ENCODE measurements around the gene PLA2R1.
"Not testable (repeated sequence)": the region's sequence is repeated elsewhere in the genome, so short reads cannot be mapped to it uniquely, and the experiment has no call there.

The PLA2R1 gene

DNA sequence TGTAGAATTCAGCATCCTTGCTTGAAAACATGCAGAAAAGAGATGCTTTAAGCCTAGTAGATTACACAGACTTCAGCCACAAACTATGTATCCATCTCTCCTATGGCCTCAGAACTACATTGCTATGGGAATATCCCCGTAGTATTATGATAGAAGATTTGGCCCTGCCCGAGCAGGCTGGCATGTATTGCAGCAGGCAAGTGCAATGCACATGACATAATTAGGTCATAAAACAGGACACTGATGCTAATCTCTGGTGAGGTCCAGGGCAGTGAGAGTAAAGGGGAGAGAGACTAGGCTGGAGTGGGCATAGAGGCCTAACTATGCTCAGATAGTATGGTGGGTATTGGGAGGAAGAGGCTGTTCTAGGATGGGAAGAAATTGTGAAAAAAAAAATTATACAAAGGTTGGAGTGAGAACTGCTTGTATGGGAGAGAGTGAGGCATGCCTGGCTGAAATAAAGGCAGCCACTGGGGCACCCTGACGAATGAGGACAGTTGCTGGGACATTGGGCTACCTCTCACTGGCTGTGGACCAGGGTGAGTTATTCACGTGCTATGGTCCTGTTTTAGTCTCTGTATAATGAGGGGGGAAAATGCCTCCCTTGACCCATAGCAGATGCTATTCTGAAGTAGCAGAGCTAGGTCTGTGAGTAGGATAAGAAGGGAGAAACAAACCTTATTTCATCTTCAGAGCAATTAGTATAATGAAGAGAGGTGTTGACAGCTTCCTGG lies 1.6 kb upstream of the PLA2R1 start:
- peak in 1 of 14 donors; percentile 89 for DNase-seq

DNA sequence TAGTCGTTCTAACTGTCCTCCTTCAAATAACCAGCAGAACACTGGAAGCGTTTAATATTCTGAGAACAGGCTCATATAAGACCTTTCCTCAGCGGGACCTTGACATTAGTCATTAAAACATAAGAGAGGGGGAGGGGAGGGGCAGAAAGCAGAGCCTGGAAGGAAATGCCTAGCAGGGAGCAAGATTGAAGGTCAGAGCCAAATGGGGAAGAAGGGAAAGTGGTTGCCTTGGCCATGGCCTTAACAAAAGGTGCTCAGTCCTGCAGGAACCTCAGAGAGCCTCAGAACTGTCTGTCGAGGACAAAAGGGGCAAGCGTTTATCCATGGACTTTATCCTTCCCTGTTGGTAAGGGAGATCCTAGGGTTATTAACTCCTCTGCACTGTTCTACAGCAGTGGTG lies 856 bp upstream of the PLA2R1 start:
- DNase-seq, result peak in 2 of 14 donors; percentile 13 to 52

DNA sequence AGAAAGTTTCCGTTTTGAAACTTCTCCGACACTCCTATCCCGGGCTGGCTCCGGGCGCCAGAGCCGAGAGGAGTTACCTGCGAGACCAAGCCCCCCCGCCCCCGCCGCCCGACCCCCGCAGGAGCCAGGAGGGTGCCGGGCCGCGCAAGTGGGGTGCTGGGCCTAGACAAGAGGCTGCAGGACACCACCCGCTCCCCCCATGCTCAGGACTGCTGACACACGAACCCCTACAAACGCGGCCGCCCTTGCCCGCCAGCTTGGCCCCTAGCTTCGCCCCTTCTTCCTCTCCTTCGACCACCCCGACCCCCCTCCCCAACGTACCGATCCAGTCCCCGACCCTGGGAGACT lies 497 bp downstream of the PLA2R1 start:
- peak in 2 of 14 donors; percentile 22 to 35 for DNase-seq

DNA sequence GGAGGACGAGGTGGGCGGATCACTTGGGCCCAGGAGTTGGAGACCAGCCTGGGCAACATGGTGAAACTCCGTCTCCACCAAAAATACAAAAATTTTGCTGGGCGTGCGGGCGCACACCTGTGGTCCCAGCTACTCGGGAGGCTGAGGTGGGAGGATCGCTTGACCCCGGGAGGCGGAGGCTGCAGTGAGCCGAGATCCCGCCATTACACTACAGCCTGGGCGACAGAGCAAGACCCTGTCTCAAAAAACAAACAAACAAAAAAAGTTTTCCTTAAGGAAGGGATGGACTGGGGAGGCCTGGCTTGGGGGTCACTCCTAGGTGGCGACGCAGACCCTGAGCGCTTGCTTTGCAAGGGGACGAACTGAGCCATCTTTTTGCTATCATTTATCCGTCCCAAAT lies 882 bp downstream of the PLA2R1 start:
- no peak for DNase-seq

DNA sequence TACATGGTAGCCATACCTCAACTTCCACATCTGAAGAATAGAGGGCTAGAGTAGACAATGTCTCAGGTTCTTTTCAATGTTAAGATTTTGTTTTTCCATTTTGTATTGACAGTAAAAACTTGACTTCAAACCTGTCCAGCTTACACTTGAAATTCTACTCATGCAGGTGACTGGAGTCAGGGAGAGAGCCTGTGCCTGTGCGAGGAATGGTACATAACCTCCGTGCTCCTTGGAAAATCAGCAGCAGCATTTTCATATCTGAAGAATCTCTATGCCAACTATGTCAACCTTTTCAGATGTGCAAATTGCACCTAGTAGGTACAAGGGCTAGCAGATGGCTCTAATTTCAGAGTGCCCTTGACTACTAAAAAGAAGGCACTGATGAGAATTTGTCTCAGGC lies 2.1 kb downstream of the PLA2R1 start:
- no peak for DNase-seq

DNA sequence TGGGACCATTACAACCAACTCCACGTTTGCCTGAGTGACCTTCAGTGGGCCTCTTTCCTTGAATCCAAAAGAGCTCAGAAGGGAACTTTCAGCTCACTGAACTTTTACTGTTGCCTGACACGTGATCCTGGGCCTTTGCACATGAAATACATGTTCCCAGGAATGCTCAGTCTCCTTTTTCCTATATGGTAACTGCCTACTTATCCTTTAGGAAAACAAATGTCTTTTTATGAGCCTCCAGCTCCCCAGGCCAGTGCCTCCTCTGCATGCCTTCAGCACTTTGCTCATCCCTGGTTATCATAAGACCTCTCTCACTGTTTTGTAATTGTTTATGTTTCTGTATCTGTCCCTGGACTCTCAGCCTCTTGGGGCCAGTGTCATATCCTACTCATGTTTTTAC lies 5.1 kb downstream of the PLA2R1 start:
- DNase-seq, result no peak

DNA sequence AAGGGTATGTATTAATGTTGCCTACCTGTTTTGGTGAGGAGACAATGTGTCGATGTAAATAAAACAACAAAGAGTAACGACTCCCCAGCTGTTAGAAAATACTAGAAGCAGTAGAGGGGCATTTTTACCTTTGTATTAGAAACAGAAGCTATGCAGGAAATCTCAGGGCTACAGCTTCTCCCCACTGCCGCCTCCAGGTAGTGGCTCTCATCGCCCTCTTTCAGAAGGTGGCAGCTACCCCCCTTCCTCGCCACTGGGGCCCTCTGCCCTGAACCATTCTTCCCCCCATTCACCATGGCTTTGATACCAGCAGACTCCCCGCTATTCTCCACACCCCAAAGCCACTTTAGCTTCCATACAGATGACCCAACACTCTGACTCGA lies 6.7 kb downstream of the PLA2R1 start:
- DNase-seq, result no peak

DNA sequence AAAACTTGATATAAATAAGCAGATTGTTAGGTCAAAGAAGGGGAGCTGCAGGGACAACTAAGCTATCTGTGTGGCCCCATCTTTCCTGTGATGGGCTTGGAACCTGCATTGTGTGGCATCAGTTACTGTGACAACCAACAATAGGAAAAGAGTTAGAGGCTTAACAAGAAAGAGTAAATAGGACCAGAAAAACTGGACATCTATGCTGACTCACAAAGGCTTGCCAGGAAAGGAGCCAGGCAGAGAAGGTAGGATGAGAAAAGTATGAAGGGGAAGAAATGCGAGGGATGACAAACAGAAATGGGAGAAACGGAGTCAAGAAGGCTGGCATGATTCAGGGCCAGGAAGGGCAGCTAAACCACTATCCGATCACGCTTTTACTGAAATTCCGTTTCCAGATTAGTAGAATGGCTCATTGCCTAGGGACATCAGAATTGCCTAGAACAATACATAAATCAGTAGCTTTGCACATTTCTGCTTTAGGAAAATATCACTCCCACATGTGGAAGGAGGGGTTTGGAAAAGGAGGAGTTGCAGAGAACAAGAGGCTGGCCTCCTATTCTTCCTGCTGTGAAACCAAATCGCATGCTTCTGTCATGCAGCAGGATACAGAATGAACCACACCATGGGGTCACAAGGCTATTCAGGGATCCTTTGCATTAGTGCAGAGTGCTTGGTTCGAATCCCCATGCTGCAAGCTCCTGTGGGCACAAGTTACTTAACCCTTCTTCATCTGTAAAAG lies 7.3 kb downstream of the PLA2R1 start:
- no peak for DNase-seq

DNA sequence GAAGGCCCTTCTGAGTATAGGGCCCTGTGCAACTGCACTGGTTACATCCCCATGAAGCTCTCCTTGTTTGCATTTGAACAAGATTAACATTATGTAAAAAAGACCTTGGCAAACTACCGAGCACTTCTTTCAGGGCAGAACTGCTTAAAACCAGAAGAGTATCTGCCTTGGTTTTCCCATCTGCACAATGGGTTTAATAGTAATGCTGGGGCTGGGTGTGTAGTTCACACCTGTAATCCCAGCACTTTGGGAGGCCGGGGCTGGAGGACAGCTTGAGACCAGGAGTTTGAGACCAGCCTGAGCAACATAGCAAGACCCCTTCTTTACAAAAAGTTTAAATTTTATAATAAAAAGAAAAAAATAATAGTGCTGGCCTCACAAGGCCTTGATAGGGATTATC lies 8.5 kb downstream of the PLA2R1 start:
- no peak for DNase-seq

DNA sequence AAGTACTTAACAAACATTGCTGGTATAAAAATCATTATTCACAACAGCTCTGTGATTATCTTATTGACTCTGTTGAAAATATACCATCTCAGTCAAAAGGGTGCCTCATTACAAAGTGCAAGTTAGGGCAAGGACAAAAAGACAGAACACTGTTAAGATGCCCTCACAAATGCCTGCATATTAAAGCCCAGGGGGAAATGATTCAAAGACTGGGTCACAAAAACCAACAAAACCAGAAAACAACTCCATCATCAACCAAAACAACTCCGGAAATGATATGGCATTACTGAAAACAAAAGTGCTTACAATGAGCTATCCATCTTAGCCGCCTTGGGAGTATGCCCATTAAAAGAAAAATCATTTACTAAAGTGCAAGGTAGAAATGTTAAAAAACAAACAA lies 9.9 kb downstream of the PLA2R1 start:
- DNase-seq, result no peak

DNA sequence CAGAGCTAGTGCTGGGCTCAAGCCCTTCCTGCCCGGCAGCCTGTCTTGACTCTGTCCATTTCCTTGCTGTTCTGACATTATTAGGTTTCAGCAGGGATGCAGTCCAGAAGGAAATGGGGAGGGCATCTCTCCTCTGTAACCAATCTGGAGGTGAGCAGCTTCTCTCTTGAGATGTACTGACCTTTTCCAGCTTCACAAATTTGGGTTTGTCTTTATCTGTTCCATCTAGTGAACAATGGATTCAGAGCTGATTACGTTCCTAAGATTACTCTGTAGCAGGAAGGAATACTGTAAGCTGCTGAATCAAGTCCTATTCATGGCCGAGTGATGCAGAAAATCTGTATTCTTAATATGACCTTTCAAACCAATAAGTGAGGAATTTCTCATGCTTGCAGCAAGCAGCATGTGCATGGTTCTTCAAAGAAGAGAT lies 11.0 kb downstream of the PLA2R1 start:
- DNase-seq, result peak in 1 of 14 donors; percentile 34

DNA sequence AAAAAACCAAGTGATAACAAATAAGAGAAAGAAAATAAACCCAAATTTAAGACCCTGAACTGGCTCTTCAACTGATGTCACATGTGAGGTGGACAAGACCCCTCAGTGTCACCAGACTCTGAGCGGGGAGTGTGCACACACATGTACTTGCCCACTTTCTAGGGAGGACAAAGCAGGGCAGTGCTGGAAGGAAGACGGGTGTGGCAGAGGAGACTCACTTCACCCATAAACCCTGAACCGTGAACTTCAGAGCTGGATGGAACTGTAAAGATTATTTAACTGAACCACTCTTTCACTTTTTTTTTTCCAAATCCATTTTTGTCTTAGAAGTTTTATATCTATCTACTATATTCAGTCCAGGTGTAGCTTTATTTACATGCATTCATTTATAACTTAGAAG lies 12.3 kb downstream of the PLA2R1 start:
- DNase-seq, result no peak

DNA sequence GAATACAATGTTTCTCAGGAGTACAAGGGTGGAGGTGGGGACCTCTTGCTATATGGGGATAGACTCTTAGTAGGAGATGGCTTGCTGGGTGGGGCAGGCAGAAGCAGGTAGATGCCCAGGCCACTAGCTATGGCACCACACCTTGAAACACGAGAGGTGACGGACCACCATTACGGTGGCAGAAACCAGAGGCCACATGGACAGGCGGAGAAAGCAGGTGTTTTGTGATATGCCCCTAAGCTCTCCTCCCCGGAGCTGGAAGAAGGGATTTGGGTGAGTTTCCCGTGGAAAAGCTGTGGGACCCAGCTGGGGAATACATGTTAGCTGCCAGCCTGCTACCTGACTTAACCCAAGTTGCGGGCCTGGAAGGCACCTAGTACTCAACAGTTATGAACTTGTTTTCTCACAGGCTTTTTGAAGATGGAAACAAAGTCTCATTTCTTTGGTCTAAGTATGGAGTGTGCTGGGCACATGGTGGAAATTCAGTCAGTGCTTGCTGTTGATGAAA lies 16.7 kb downstream of the PLA2R1 start:
- no peak for DNase-seq

DNA sequence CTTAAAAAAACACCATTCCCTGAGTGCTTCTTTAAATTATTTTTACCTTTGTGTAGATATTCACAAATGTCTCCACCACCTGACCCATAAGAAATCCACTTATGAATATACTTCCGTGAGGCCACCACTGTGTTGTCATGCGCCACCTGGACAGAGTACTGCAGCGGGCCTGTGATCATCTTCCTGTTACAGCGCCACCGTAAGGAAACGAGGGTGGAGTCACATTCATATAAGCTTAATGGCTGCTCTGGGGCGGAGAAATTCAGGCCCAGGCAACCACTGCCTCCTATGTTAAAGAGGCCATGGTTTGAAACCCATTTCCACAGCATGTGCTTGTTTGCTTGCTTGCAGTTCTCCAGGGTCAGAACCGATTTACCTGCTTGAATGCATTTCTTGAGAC lies 17.7 kb downstream of the PLA2R1 start:
- DNase-seq, result no peak

DNA sequence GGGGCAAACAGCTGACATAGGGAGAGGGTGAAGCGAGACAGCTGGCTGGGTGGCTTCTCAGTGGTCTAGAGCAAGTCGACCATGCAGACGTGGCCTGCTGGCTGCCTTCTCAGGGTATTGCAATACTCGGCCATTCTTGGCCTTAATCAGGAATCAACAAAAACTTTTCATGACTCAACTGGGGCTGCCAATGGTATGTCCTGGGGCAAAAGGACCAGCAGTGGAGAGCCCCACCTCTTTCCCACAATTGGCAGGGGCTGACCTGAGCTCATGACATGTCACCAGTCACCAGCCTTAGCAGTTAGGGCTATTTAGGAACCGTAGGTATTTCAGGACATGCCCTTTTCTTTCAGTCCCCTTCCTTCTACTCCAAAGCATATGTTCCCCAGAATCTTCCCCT lies 19.1 kb downstream of the PLA2R1 start:
- no peak for DNase-seq

DNA sequence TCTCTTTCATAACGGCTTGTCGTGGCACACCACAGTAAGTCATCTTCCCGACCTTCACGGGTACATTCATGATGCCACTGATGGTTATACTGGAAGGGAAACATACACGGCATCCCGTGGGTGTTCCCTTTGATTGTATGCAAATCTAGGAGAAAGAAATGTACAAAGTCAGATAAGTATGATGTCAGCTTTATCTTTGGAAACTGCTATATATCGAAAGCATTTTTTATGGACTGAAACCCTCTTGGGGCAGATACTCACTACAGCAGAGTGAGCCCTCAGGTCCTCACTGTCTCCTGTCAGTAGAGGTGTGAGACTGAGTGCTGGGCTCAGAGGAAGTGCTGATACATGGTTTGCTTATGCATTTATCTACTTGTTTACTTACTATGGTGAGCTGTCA lies 20.4 kb downstream of the PLA2R1 start:
- DNase-seq, result no peak

DNA sequence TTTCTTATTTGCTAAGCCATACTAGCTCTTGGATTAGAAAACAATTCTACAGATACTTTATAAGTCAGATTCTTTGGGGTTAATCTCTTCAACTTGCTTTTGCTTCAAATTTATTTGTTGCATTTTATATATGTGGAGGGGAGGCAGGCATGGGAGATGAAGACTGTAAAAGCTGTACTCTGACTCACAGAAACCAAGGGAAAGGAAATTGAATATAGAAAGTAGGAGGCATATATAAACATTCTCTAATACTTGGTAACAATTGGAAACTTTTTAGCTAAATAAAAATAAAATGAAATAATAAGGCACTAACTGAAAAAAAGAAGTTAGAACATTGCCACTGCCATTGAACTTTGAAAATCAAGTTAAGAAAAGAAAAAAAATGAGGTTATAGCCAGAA lies 21.3 kb downstream of the PLA2R1 start:
- DNase-seq, result no peak

DNA sequence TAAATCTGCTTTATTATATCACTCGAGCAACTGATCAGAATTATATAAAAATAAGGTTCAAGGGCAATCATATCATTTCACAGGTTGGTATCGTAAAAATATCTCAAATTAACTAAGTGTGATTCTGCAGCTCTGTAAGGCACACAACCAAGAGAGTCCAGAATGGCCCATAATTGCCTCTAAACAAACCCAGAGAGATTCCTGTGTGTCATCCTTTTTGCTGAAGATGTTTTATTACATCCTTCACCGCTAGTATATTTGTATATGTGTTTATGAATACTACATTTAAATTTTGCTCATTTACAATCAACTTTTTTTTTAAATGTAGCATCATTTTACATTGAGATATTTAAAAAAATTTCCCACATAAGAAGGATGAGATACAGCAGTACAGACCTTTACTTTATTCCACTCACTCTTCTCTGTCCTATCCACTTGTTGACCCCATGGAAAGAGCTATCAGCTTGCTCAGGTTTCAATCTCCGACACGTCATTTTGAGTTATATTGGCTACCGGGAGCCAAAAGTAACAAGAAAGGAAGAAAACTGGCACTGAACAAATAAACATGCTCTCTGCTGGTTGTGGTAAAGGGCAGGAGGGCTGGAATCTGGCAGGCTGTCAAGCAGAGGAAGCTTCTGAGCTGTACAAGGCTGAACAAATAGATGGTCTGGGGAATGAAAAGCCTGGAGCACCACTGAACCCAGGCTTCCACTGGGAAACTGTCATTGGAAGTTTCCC lies 23.1 kb downstream of the PLA2R1 start:
- DNase-seq, result peak in 2 of 14 donors; percentile 6 to 16

DNA sequence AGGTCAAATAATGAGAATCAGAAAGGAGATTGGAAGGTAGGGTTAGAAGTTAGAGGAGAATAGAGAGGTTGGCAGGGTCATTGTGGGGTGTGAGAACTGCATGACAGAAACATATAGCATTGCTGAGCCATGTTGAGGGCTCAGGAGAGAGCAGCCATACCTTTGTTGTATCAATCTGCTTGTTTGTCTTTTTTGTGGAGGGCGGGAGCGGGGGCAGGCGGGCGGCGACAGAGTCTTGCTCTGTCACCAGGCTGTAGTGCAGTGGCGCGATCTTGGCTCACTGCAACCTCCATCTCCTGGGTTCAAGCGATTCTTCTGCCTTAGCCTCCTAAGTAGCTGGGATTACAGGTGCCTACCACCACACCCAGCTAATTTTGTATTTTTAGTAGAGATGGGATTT lies 23.8 kb downstream of the PLA2R1 start:
- not testable (repeated sequence) for DNase-seq

DNA sequence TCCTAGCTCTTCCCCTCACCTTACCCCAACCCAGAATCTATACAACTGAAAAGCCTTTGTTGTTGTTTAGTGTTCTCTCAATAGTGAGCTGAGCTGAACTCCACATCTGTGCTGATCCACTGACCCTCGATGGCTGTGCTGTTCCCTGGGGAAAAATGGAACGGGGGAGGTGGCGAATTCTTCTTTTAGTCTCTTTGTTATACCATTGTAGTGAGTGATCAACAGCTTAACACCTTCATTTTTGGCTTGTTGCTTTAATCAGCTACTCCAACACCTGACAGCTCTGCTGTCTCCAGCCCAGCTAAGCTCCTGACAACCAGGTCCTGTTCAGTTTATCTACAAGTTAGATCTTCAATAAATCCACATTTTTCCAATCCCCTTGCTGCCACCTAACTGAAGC lies 25.7 kb downstream of the PLA2R1 start:
- no peak for DNase-seq

DNA sequence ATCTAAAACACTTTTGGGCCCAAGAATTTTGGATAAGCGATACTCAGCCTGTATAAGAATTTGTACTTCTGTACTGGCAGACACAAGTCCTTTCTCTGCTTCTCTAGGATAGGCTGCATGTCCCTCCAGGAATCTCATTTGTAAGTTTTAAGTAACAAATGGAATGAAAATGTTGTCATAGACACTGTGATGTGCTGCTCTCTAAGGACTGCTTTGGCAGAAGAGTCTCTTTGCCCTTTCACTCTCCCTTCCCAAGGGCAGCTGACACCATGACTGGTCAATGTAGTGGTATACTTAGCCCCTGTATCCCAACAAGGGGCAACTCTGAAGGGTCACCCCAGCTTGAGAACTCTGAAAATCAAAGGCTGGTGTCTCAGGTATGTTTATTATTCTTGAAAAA lies 27.3 kb downstream of the PLA2R1 start:
- DNase-seq, result no peak

DNA sequence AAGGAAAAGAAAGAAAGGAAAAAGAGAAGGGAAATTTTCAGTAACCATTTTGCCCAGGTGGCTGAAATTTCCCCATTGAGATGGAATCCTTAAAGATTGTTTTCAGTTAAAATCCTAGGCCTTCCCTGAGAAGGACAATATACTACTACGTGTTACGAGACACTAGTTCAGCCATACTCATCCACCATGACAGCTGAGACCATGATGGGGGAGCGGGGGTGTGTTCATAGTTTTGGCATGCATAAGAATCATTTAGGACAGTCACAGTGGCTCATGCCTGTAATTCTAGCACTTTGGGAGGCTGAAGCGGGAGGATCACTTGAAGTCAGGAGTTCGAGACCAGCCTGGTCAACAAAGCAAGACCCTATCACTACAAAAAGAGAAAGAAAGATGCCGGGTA lies 28.0 kb downstream of the PLA2R1 start:
- no peak for DNase-seq

DNA sequence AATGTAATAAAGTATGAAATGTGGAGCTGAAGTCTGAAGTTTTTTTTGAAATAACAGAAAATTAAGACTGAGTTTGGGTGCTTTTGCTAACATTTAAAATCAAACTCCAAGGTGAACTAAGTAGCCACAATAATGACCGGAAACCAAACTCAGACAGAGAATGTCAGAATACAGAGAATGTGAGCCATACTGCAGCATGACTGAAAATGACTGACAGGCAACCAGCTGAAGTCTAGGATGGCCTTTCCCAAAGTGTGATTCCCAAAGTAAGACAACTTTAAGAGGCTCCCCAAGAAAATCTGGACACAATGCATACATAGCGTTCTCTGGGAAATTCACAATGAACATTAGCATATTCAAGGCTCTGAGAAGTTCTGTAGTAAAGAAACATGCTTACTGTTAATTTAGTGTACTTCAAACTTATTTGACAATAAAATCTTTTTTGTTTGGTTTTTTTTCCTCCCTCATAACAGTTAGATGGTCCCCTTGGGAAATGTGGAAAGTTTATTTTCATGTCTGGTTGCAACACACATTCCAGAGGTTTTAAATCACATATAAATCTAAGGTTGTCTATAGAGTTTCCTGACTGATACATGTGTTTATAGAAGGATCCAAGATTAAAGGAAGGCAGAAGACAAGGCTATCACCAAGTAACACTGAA lies 28.6 kb downstream of the PLA2R1 start:
- no peak for DNase-seq
